Mucosa of rectum (tissue), 2 donors: ENCODE measurements around the gene TEDC2.

Source experiments
- H3K27ac ChIP-seq, 2 donors: one replicate each; pipeline ENCODE4 v1.7.0; 2013; ENCODE audit warnings: inconsistent platforms in 2 of 2, low read depth in 2 of 2, low read length in 2 of 2
- H3K27me3 ChIP-seq, 2 donors: one replicate each; pipeline ENCODE4 v1.7.0; 2013; ENCODE audit warnings: low read length in 2 of 2; ENCODE audit not compliant: control insufficient read depth in 2 of 2, insufficient read depth in 2 of 2
- H3K36me3 ChIP-seq, 2 donors: one replicate each; pipeline ENCODE4 v1.7.0; 2013; ENCODE audit warnings: low read length in 2 of 2; ENCODE audit not compliant: control insufficient read depth in 2 of 2, insufficient read depth in 2 of 2
- H3K4me1 ChIP-seq, 2 donors: one replicate each; pipeline ENCODE4 v1.7.0; 2013; ENCODE audit warnings: low read length in 2 of 2, mild to moderate bottlenecking in 1 of 2; ENCODE audit not compliant: control insufficient read depth in 2 of 2, insufficient read depth in 2 of 2
- H3K4me3 ChIP-seq, 2 donors: one replicate each; pipeline ENCODE4 v1.7.0; 2013; ENCODE audit warnings: low read length in 2 of 2
- H3K9ac ChIP-seq, 2 donors: one replicate each; pipeline ENCODE4 v1.7.0; 2013; ENCODE audit warnings: low read length in 2 of 2, low read depth in 1 of 2, mild to moderate bottlenecking in 1 of 2
- H3K9me3 ChIP-seq, 2 donors: one replicate each; pipeline ENCODE4 v1.7.0; 2013; ENCODE audit warnings: low read length in 2 of 2; ENCODE audit not compliant: control insufficient read depth in 2 of 2
- donor health status: healthy.
- donor health status: Normal muscosa, but diverticular disease.

TEDC2 gene

GRCh38 chr16:2459647-2460390, at the start of gene TEDC2:
TEDC2 (plus strand) TSS chr16:2460109; CDS start chr16:2460145, 36 bp downstream.
- peaks cover 4 to 10% of the 10 kb centered on the region in 2 donors for H3K4me1 ChIP-seq
- H3K9me3 ChIP-seq = no peaks in the 10 kb centered on the region
- peak within 1 kb of the TSS in 1 of 2 donors; percentile 16 for H3K27ac ChIP-seq
- H3K4me3 ChIP-seq = peak within 1 kb of the TSS; percentile 70 to 77
- H3K27me3 ChIP-seq = no peaks in the 10 kb centered on the region
- peaks cover 0 to 4% of the 10 kb centered on the region in 2 donors for H3K36me3 ChIP-seq
- H3K9ac ChIP-seq = peak within 1 kb of the TSS; percentile 60 to 76

GRCh38 chr16:2415085-2415484, 44.8 kb upstream of the TEDC2 start:
- Histone ChIP-seq H3K4me1 (no peaks in the 10 kb centered on the region), H3K27ac (no peak overlapping the region), H3K27me3 (peaks cover 0 to 4% of the 10 kb centered on the region in 2 donors), H3K9me3 (no peaks in the 10 kb centered on the region), H3K4me3 (no peak overlapping the region), H3K9ac (no peak overlapping the region), H3K36me3 (no peaks in the 10 kb centered on the region)

- no peak overlapping the region for H3K4me3 ChIP-seq
- H3K27me3 ChIP-seq = no peaks in the 10 kb centered on the region
- H3K27ac ChIP-seq = no peak overlapping the region
- H3K9ac ChIP-seq = no peak overlapping the region
- no peaks in the 10 kb centered on the region for H3K36me3 ChIP-seq
- no peaks in the 10 kb centered on the region for H3K4me1 ChIP-seq
- H3K9me3 ChIP-seq = no peaks in the 10 kb centered on the region
Measured at GRCh38 chr16:2420035-2420434, 39.9 kb upstream of the TEDC2 start.

- Histone ChIP-seq H3K27ac (no peak overlapping the region), H3K9me3 (no peaks in the 10 kb centered on the region), H3K27me3 (no peaks in the 10 kb centered on the region), H3K9ac (no peak overlapping the region), H3K36me3 (no peaks in the 10 kb centered on the region), H3K4me1 (no peaks in the 10 kb centered on the region), H3K4me3 (no peak overlapping the region)
Measured at GRCh38 chr16:2422123-2422867, 37.6 kb upstream of the TEDC2 start.

GRCh38 chr16:2424061-2425007, 35.6 kb upstream of the TEDC2 start:
- Histone ChIP-seq H3K36me3 (no peaks in the 10 kb centered on the region), H3K9me3 (no peaks in the 10 kb centered on the region), H3K4me1 (peaks cover 7% of the 10 kb centered on the region in 2 donors), H3K27me3 (no peaks in the 10 kb centered on the region), H3K9ac (no peak overlapping the region), H3K4me3 (no peak overlapping the region), H3K27ac (no peak overlapping the region)

- Histone ChIP-seq H3K9ac (no peak overlapping the region), H3K9me3 (no peaks in the 10 kb centered on the region)
Measured at GRCh38 chr16:2425008-2425518, 34.8 kb upstream of the TEDC2 start.

GRCh38 chr16:2425825-2426430, 34.0 kb upstream of the TEDC2 start:
- Histone ChIP-seq H3K27ac (no peak overlapping the region), H3K9ac (no peak overlapping the region), H3K4me1 (peaks cover 12 to 17% of the 10 kb centered on the region in 2 donors), H3K9me3 (no peaks in the 10 kb centered on the region), H3K36me3 (no peaks in the 10 kb centered on the region), H3K27me3 (no peaks in the 10 kb centered on the region), H3K4me3 (no peak overlapping the region)

More at GRCh38 chr16:2425008-2425518, 34.8 kb upstream of the TEDC2 start:
- Histone ChIP-seq H3K4me1 (peaks cover 9 to 11% of the 10 kb centered on the region in 2 donors), H3K4me3 (no peak overlapping the region), H3K27ac (no peak overlapping the region), H3K27me3 (no peaks in the 10 kb centered on the region), H3K36me3 (no peaks in the 10 kb centered on the region)

GRCh38 chr16:2426941-2427361, 33.0 kb upstream of the TEDC2 start:
- Histone ChIP-seq H3K27me3 (no peaks in the 10 kb centered on the region), H3K4me1 (peaks cover 12 to 17% of the 10 kb centered on the region in 2 donors), H3K36me3 (no peaks in the 10 kb centered on the region), H3K27ac (no peak overlapping the region), H3K9ac (no peak overlapping the region), H3K9me3 (no peaks in the 10 kb centered on the region), H3K4me3 (no peak overlapping the region)

GRCh38 chr16:2427526-2427925, 32.4 kb upstream of the TEDC2 start:
- Histone ChIP-seq H3K4me3 (no peak overlapping the region), H3K4me1 (peaks cover 12 to 17% of the 10 kb centered on the region in 2 donors), H3K27me3 (no peaks in the 10 kb centered on the region), H3K9ac (no peak overlapping the region), H3K9me3 (no peaks in the 10 kb centered on the region), H3K36me3 (no peaks in the 10 kb centered on the region), H3K27ac (no peak overlapping the region)
